Mesenchymal stem cell (in vitro differentiated cells and primary cell): Measurements from ENCODE around the gene NR3C2.

Experiments
- DNase-seq: peaks from one replicate; pipeline ENCODE4 v3.0.0-alpha.2; 2013
- H2AFZ ChIP-seq: one replicate; pipeline ENCODE4 v1.6.1; 2013; ENCODE audit warnings: low read depth, mild to moderate bottlenecking, control low read depth, inconsistent platforms, low read length, moderate library complexity
- H2AK5ac ChIP-seq: 2 replicates; pipeline ENCODE4 v1.6.1; 2013; ENCODE audit warnings: low read length, moderate library complexity, mild to moderate bottlenecking, inconsistent platforms; ENCODE audit not compliant: severe bottlenecking
- H2BK120ac ChIP-seq: one replicate; pipeline ENCODE4 v1.6.1; 2013; ENCODE audit warnings: low read depth, mild to moderate bottlenecking, inconsistent platforms, low read length, moderate library complexity
- H2BK12ac ChIP-seq, 2 experiments: one replicate each; pipeline ENCODE4 v1.6.1; 2013; ENCODE audit warnings: inconsistent platforms in 2 of 2, low read length in 2 of 2, mild to moderate bottlenecking in 2 of 2, moderate library complexity in 2 of 2, control low read depth in 1 of 2
- H2BK15ac ChIP-seq: one replicate; pipeline ENCODE4 v1.6.1; 2013; ENCODE audit warnings: mild to moderate bottlenecking, low read depth, inconsistent platforms; ENCODE audit not compliant: poor library complexity, severe bottlenecking
- H2BK5ac ChIP-seq: 2 replicates; pipeline ENCODE4 v1.6.1; 2013; ENCODE audit warnings: low read depth, mild to moderate bottlenecking, low read length, control low read depth, inconsistent platforms; ENCODE audit not compliant: poor library complexity, severe bottlenecking
- H3K14ac ChIP-seq, 2 experiments: one replicate each; pipeline ENCODE4 v1.6.1; 2013; ENCODE audit warnings: inconsistent platforms in 2 of 2, low read length in 2 of 2, control low read depth in 1 of 2, mild to moderate bottlenecking in 1 of 2, moderate library complexity in 1 of 2
- H3K18ac ChIP-seq, 2 experiments: one replicate each; pipeline ENCODE4 v1.6.1; 2013; ENCODE audit warnings: inconsistent platforms in 2 of 2, low read length in 2 of 2, control low read depth in 1 of 2, low read depth in 1 of 2, mild to moderate bottlenecking in 1 of 2
- H3K23ac ChIP-seq, 2 experiments: one replicate each; pipeline ENCODE4 v1.6.1; 2013; ENCODE audit warnings: inconsistent platforms in 2 of 2, low read length in 2 of 2, mild to moderate bottlenecking in 2 of 2, moderate library complexity in 2 of 2, control low read depth in 1 of 2
- H3K27ac ChIP-seq: 2 replicates; pipeline ENCODE4 v1.5.1; 2013; ENCODE audit warnings: mild to moderate bottlenecking, moderate library complexity, low read length, control low read depth, inconsistent platforms; ENCODE audit not compliant: poor library complexity, severe bottlenecking
- H3K27me3 ChIP-seq, 2 experiments: 2 replicates each; pipeline versions ENCODE4 v1.6.1 to v1.7.0; 2013; ENCODE audit warnings: low read length in 2 of 2, mild to moderate bottlenecking in 2 of 2, moderate library complexity in 2 of 2, control low read depth in 1 of 2, inconsistent platforms in 1 of 2; ENCODE audit not compliant: control insufficient read depth in 1 of 2, insufficient read depth in 1 of 2
- H3K36me3 ChIP-seq, 2 experiments: 2 replicates each; pipeline versions ENCODE4 v1.6.1 to v1.7.0; 2013; ENCODE audit warnings: low read length in 2 of 2, control low read depth in 1 of 2, inconsistent platforms in 1 of 2, low read depth in 1 of 2, mild to moderate bottlenecking in 1 of 2; ENCODE audit not compliant: insufficient read depth in 2 of 2, control insufficient read depth in 1 of 2
- H3K4ac ChIP-seq, 2 experiments: one replicate each; pipeline ENCODE4 v1.6.1; 2013; ENCODE audit warnings: inconsistent platforms in 2 of 2, low read length in 2 of 2, mild to moderate bottlenecking in 2 of 2, moderate library complexity in 2 of 2, control low read depth in 1 of 2, low read depth in 1 of 2
- H3K4me1 ChIP-seq: 2 replicates; pipeline ENCODE4 v1.6.1; 2013; ENCODE audit warnings: low read depth, low read length, control low read depth; ENCODE audit not compliant: control insufficient read depth, insufficient read depth
- H3K4me2 ChIP-seq: 2 replicates; pipeline ENCODE4 v1.6.1; 2013; ENCODE audit warnings: low read length, mild to moderate bottlenecking, inconsistent platforms; ENCODE audit not compliant: poor library complexity, severe bottlenecking
- H3K4me3 ChIP-seq, 2 experiments: 2 replicates each; pipeline versions ENCODE4 v1.5.1 to v1.7.0; 2013; ENCODE audit warnings: low read length in 2 of 2, mild to moderate bottlenecking in 2 of 2, control low read depth in 1 of 2, low read depth in 1 of 2; ENCODE audit not compliant: insufficient read depth in 1 of 2
- H3K79me1 ChIP-seq: replicated peaks from 2 replicates; pipeline ENCODE4 v1.6.1; 2013; ENCODE audit warnings: mild to moderate bottlenecking, control low read depth, low read length, inconsistent platforms; ENCODE audit not compliant: poor library complexity, severe bottlenecking
- H3K9ac ChIP-seq: 2 replicates; pipeline ENCODE4 v1.7.0; 2013; ENCODE audit warnings: mild to moderate bottlenecking, low read length, moderate library complexity
- H3K9me3 ChIP-seq: 2 replicates; pipeline ENCODE4 v1.7.0; 2013; ENCODE audit warnings: mild to moderate bottlenecking, low read length; ENCODE audit not compliant: control insufficient read depth
- H4K8ac ChIP-seq: one replicate; pipeline ENCODE4 v1.6.1; 2013; ENCODE audit warnings: inconsistent platforms, mild to moderate bottlenecking, low read length, moderate library complexity
- H4K91ac ChIP-seq: one replicate; pipeline ENCODE4 v1.6.1; 2013; ENCODE audit warnings: mild to moderate bottlenecking, low read length, inconsistent platforms
- WGBS: methylation state at CpG from one replicate; pipeline ENCODE4 v1.1.7; 2013; ENCODE audit warnings: mixed read lengths; 5-methylcytosine and 5-hydroxymethylcytosine counted together

NR3C2 gene

DNA sequence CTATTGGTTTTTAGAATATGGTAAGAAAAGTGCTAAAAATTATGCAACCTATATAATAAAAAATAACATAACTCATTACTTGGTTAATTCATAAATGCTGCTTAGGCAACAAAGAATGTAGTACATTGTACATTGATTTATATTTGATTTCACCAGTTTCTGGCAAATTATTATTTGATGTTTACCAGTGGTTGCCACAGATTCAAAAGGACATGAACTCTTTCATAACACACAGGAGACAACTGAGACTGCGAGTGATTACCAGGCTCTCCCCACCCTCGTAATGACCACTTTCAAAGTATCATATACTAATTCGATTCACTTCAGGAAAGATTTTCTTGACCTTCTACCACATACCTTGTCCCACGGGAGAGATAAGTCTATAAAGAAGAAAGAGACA is 158.5 kb downstream of the NR3C2 start:
- Histone ChIP-seq H2BK5ac (no peak overlapping the region), H3K18ac (no peak overlapping the region), H3K14ac (no peak overlapping the region), H3K9ac (no peak overlapping the region), H3K4me2 (no peak overlapping the region), H4K8ac (no peak overlapping the region), H3K79me1 (peaks cover 3% of the 10 kb centered on the region), H2BK120ac (no peak overlapping the region), H3K36me3 (no peaks in the 10 kb centered on the region), H2BK12ac (no peak overlapping the region), H4K91ac (no peak overlapping the region), H2BK15ac (no peak overlapping the region), H3K27me3 (no peaks in the 10 kb centered on the region), H3K4ac (no peak overlapping the region), H3K23ac (no peak overlapping the region), H3K9me3 (no peaks in the 10 kb centered on the region), H3K4me3 (no peak overlapping the region), H2AFZ (no peak overlapping the region), H3K27ac (no peak overlapping the region), H3K4me1 (peaks cover 2% of the 10 kb centered on the region), H2AK5ac (no peak overlapping the region)
- no peak for DNase-seq
- 83% methylated on average over 4 of the region's 4 CpGs for WGBS

DNA sequence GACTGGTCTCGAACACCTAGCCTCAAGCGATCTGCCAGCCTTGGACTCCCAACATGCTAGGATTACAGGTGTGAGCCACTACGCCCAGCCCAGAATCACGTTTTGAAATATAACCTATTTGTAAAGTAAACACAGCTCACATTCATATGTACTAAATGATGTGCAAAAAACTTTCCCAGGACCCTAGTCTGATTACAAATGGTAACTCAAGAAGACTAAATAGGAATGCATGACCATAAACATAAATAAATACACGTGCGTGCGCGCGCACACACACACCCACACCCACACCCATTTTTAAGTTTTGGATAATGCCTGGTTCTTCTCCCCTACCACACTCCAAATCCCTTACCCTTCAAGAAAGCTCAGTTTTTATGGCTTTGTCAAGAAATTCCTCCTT is 163.9 kb downstream of the NR3C2 start:
- Histone ChIP-seq H3K4me2 (no peak overlapping the region), H3K23ac (no peak overlapping the region), H3K27me3 (no peaks in the 10 kb centered on the region), H3K4me3 (no peak overlapping the region), H3K9ac (no peak overlapping the region), H4K8ac (no peak overlapping the region), H2BK15ac (no peak overlapping the region), H3K4ac (no peak overlapping the region), H3K14ac (no peak overlapping the region), H3K27ac (no peak overlapping the region), H2BK5ac (no peak overlapping the region), H3K79me1 (peaks cover 5% of the 10 kb centered on the region), H3K9me3 (no peaks in the 10 kb centered on the region), H4K91ac (no peak overlapping the region), H2BK120ac (no peak overlapping the region), H3K4me1 (peaks cover 4% of the 10 kb centered on the region), H3K18ac (no peak overlapping the region), H2BK12ac (no peak overlapping the region), H2AFZ (no peak overlapping the region), H2AK5ac (no peak overlapping the region), H3K36me3 (no peaks in the 10 kb centered on the region)
- no peak for DNase-seq
- WGBS, result 89% methylated on average over 9 of the region's 9 CpGs

DNA sequence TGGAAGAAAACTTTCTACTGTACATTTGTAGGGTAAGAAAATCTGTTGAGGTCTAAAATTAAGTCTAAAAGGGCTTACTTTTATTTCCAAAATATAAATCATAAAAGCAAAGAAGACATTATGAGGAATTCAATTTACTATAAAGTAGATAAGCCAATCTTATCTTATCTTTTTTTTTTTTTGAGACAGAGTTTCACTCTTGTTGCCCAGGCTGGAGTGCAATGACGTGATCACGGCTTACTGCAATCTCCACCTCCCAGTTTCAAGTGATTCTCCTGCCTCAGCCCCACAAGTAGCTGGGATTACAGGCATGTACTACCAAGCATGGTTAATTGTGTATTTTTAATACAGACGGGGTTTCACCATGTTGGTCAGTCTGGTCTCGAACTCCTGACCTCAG is 166.9 kb downstream of the NR3C2 start:
- H3K27me3 ChIP-seq, result no peaks in the 10 kb centered on the region
- H2BK15ac ChIP-seq, result no peak overlapping the region
- H4K8ac ChIP-seq, result no peak overlapping the region
- H2AFZ ChIP-seq, result no peak overlapping the region
- H2BK120ac ChIP-seq, result no peak overlapping the region
- no peak overlapping the region for H3K14ac ChIP-seq
- H3K4ac ChIP-seq, result no peak overlapping the region
- no peak overlapping the region for H3K9ac ChIP-seq
- H3K79me1 ChIP-seq, result peaks cover 3% of the 10 kb centered on the region
- no peak overlapping the region for H3K4me3 ChIP-seq
- H3K9me3 ChIP-seq, result no peaks in the 10 kb centered on the region
- H3K36me3 ChIP-seq, result no peaks in the 10 kb centered on the region
- H3K4me1 ChIP-seq, result peaks cover 4% of the 10 kb centered on the region
- no peak overlapping the region for H2BK12ac ChIP-seq
- no peak overlapping the region for H3K27ac ChIP-seq
- H3K18ac ChIP-seq, result no peak overlapping the region
- H3K4me2 ChIP-seq, result no peak overlapping the region
- 83% methylated on average over 2 of the region's 4 CpGs for WGBS
- no peak overlapping the region for H2BK5ac ChIP-seq
- no peak overlapping the region for H2AK5ac ChIP-seq
- no peak overlapping the region for H4K91ac ChIP-seq
- no peak for DNase-seq
- no peak overlapping the region for H3K23ac ChIP-seq

DNA sequence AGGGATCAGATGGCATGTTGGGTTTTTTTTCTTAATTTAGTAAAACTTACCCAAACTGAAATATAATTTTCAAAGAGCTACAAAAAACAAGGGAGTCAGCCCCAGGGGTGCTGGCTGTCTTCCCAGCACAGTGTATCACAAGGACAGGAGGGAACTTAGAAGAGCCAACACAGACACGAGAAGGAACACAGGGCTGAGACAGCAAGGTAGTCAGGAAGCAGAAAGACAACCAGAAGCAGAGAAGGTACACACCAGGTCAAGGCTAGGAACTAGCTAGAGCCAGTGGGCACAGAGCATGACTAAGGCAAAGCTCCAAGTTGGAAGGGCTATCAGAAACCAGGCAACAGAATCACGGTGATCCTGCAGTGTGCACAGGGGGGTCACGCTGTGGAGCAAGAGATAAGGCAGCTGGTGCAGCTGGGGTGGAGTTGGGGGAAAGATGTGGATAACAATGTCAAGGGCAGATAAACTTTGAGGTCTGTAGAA is 168.7 kb downstream of the NR3C2 start:
- H3K4ac ChIP-seq, result no peak overlapping the region

More for the DNA sequence above, 168.7 kb downstream of the NR3C2 start:
- Histone ChIP-seq H3K4me1 (peaks cover 4% of the 10 kb centered on the region), H2BK5ac (no peak overlapping the region), H3K18ac (no peak overlapping the region), H2BK15ac (no peak overlapping the region), H3K9ac (no peak overlapping the region), H2BK120ac (no peak overlapping the region), H3K4me3 (no peak overlapping the region), H3K27ac (no peak overlapping the region), H2AK5ac (no peak overlapping the region), H3K9me3 (no peaks in the 10 kb centered on the region), H3K27me3 (no peaks in the 10 kb centered on the region), H3K14ac (no peak overlapping the region), H3K79me1 (peaks cover 3% of the 10 kb centered on the region), H3K4me2 (no peak overlapping the region), H2AFZ (peak overlapping the region; percentile 6), H3K23ac (no peak overlapping the region), H4K91ac (no peak overlapping the region), H4K8ac (no peak overlapping the region), H3K36me3 (no peaks in the 10 kb centered on the region), H2BK12ac (no peak overlapping the region)
- 56% methylated on average over 3 of the region's 3 CpGs for WGBS
- no peak for DNase-seq
